ENCODE data around the gene HFE. TPM values are rescaled to one million over a fixed set of nuclear protein-coding genes. Genes with fewer than 3 reads are reported as not detected.
A peak's percentile ranks its signal among the peaks of the same experiment; 100 is the strongest.

Gene HFE
- total RNA-seq, 2 donors from 2014 or later, result 2.0 to 5.4 TPM

- Histone ChIP-seq H3K27me3 (no peaks in the 10 kb centered on the region), H3K9me3 (no peaks in the 10 kb centered on the region), H3K4me3 (no peak overlapping the region), H3K4me1 (peaks cover 13% of the 10 kb centered on the region), H3K27ac (no peak overlapping the region), H3K36me3 (replicated peaks in 1 of 2; ENCODE audit: insufficient read depth in 1 of 2, low read depth in 2 of 2) (no peaks in the 10 kb centered on the region)
- TF ChIP-seq, protein P1, sequence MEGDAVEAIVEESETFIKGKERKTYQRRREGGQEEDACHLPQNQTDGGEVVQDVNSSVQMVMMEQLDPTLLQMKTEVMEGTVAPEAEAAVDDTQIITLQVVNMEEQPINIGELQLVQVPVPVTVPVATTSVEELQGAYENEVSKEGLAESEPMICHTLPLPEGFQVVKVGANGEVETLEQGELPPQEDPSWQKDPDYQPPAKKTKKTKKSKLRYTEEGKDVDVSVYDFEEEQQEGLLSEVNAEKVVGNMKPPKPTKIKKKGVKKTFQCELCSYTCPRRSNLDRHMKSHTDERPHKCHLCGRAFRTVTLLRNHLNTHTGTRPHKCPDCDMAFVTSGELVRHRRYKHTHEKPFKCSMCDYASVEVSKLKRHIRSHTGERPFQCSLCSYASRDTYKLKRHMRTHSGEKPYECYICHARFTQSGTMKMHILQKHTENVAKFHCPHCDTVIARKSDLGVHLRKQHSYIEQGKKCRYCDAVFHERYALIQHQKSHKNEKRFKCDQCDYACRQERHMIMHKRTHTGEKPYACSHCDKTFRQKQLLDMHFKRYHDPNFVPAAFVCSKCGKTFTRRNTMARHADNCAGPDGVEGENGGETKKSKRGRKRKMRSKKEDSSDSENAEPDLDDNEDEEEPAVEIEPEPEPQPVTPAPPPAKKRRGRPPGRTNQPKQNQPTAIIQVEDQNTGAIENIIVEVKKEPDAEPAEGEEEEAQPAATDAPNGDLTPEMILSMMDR (IDR thresholded peaks at IDR 0.05), result no peak
- no peak for TF ChIP-seq POLR2A (IDR thresholded peaks at IDR 0.05)
- 97 to 100% methylated on average over 3 of the region's 3 CpGs for WGBS, 2 donors
- ATAC-seq (no peak), DNase-seq (no peak)
- intact Hi-C loops (cut with DNase I), result no loop called here
Observed at GRCh38 chr6:26086211-26086610, 1.0 kb upstream of the HFE start.

- ATAC-seq, result peak; percentile 8
- Histone ChIP-seq H3K4me3 (no peak overlapping the region), H3K27ac (peak overlapping the region in 3 of 4 donors; percentile 79 to 95 (median 91)), H3K36me3 (replicated peaks in 1 of 2; ENCODE audit: insufficient read depth in 1 of 2, low read depth in 2 of 2) (no peaks in the 10 kb centered on the region), H3K9me3 (no peaks in the 10 kb centered on the region), H3K27me3 (no peaks in the 10 kb centered on the region), H3K4me1 (peaks cover 13% of the 10 kb centered on the region)
- peak in 1 of 4 donors; percentile 27 for DNase-seq
- intact Hi-C loops (cut with DNase I), result no loop called here
- no peak for TF ChIP-seq POLR2A (IDR thresholded peaks at IDR 0.05)
- 37 to 39% methylated on average over 5 of the region's 5 CpGs for WGBS, 2 donors
Observed at GRCh38 chr6:26088344-26088743, 1.1 kb downstream of the HFE start.

DNA sequence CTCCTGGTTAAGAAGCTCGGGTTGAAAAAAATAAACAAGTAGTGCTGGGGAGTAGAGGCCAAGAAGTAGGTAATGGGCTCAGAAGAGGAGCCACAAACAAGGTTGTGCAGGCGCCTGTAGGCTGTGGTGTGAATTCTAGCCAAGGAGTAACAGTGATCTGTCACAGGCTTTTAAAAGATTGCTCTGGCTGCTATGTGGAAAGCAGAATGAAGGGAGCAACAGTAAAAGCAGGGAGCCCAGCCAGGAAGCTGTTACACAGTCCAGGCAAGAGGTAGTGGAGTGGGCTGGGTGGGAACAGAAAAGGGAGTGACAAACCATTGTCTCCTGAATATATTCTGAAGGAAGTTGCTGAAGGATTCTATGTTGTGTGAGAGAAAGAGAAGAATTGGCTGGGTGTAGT, 2.0 kb downstream of the HFE start:
- no peak overlapping the region for H3K4me3 ChIP-seq
- ATAC-seq (no peak), DNase-seq (no peak)
- H3K36me3 ChIP-seq (replicated peaks in 1 of 2; ENCODE audit: insufficient read depth in 1 of 2, low read depth in 2 of 2), result no peaks in the 10 kb centered on the region
- TF ChIP-seq POLR2A (IDR thresholded peaks at IDR 0.05), result no peak
- TF ChIP-seq, protein P1 (IDR thresholded peaks at IDR 0.05), result no peak
- H3K27ac ChIP-seq, result no peak overlapping the region
- H3K9me3 ChIP-seq, result no peaks in the 10 kb centered on the region
- H3K27me3 ChIP-seq, result no peaks in the 10 kb centered on the region
- peaks cover 13% of the 10 kb centered on the region for H3K4me1 ChIP-seq
- intact Hi-C loops (cut with DNase I), result no loop called here
- 65 to 67% methylated on average over 2 of the region's 2 CpGs for WGBS, 2 donors

- DNase-seq (no peak), ATAC-seq (no peak)
- intact Hi-C loops (cut with DNase I), result no loop called here
- WGBS, 2 donors, result 84 to 87% methylated on average over 4 of the region's 4 CpGs
- Histone ChIP-seq H3K4me1 (peaks cover 5% of the 10 kb centered on the region), H3K27ac (no peak overlapping the region), H3K4me3 (no peak overlapping the region), H3K27me3 (no peaks in the 10 kb centered on the region), H3K36me3 (replicated peaks in 1 of 2; ENCODE audit: insufficient read depth in 1 of 2, low read depth in 2 of 2) (no peaks in the 10 kb centered on the region), H3K9me3 (no peaks in the 10 kb centered on the region)
- no peak for TF ChIP-seq POLR2A (IDR thresholded peaks at IDR 0.05)
- TF ChIP-seq, protein P1 (IDR thresholded peaks at IDR 0.05), result no peak
Observed at GRCh38 chr6:26092443-26092842, 5.2 kb downstream of the HFE start.

- no peaks in the 10 kb centered on the region for H3K27me3 ChIP-seq
- 70 to 78% methylated on average over 5 of the region's 5 CpGs for WGBS, 2 donors
- no peak for DNase-seq
- no peaks in the 10 kb centered on the region for H3K9me3 ChIP-seq
- no peak for TF ChIP-seq POLR2A (IDR thresholded peaks at IDR 0.05)
- TF ChIP-seq, protein P1 (IDR thresholded peaks at IDR 0.05), result no peak
- H3K36me3 ChIP-seq (replicated peaks in 1 of 2; ENCODE audit: insufficient read depth in 1 of 2, low read depth in 2 of 2), result peaks cover 0 to 4% of the 10 kb centered on the region in 2 donors
- H3K27ac ChIP-seq, result no peak overlapping the region
- H3K4me3 ChIP-seq, result no peak overlapping the region
- intact Hi-C loops (cut with DNase I), result no loop called here
- ATAC-seq, result no peak
- no peaks in the 10 kb centered on the region for H3K4me1 ChIP-seq
Observed at GRCh38 chr6:26094036-26094435, 6.8 kb downstream of the HFE start.
